IPS-18c (cell line): ENCODE data around the gene INTS6L.

Source experiments
- H3K4me3 ChIP-seq: 2 replicates; pipeline ENCODE4 v1.7.0; 2013; ENCODE audit warnings: low read depth, mild to moderate bottlenecking, low read length, moderate library complexity; ENCODE audit not compliant: insufficient read depth
- H3K9me3 ChIP-seq: one replicate; pipeline ENCODE4 v1.6.1; 2013; ENCODE audit warnings: mild to moderate bottlenecking, low read length, moderate library complexity; ENCODE audit not compliant: control insufficient read depth, insufficient read depth

Gene INTS6L, protein sequence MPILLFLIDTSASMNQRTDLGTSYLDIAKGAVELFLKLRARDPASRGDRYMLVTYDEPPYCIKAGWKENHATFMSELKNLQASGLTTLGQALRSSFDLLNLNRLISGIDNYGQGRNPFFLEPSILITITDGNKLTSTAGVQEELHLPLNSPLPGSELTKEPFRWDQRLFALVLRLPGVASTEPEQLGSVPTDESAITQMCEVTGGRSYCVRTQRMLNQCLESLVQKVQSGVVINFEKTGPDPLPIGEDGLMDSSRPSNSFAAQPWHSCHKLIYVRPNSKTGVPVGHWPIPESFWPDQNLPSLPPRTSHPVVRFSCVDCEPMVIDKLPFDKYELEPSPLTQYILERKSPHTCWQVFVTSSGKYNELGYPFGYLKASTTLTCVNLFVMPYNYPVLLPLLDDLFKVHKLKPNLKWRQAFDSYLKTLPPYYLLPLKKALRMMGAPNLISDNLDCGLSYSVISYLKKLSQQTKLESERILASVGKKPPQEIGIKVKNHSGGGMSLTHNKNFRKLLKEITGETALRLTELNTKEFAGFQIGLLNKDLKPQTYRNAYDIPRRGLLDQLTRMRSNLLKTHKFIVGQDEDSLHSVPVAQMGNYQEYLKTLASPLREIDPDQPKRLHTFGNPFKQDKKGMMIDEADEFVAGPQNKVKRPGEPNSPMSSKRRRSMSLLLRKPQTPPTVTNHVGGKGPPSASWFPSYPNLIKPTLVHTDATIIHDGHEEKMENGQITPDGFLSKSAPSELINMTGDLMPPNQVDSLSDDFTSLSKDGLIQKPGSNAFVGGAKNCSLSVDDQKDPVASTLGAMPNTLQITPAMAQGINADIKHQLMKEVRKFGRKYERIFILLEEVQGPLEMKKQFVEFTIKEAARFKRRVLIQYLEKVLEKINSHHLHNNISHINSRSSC

DNA sequence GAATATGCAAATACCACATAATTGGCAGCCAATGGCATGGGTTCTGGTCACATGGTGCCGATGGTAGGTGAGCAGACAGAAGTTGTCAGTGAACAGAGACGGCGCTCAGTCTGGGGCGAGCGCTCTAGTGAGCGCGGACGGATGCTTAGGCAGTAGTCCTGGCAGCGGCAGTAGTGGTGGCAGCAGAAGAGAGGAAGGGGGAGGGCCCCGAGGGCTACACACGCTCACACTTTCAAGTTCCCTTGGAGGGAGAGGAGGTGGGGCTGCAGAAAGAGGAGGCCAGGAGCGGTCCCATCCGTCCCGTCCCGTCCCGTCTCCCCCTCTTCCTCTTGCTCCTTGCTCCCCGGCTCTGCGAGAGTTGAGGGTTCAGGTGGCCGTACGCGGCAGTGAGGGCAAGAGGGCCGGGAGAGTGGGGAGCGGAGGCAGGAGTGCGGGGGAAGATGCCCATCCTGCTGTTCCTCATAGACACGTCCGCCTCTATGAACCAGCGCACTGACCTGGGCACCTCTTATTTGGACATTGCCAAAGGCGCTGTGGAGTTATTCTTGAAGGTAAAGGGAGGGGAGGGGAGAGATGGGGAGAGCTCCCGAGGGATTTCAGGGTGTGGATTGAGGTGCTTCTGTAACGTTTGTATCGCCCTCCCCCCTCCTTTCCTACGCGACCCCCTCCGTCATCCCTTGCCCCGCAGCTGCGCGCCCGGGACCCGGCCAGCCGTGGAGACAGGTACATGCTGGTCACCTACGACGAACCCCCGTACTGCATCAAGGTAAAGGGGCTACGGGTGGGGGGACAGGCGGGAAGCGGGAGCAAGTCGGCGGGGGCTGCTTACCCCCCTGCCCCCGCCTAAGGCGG lies at the start of gene INTS6L:
INTS6L (plus strand) TSS at position 108 of the 852 bp plus-strand sequence; CDS start at position 441, 333 bp downstream.
- peak within 1 kb of the TSS; percentile 60 for H3K4me3 ChIP-seq
- H3K9me3 ChIP-seq: peaks cover 3% of the 10 kb centered on the region

DNA sequence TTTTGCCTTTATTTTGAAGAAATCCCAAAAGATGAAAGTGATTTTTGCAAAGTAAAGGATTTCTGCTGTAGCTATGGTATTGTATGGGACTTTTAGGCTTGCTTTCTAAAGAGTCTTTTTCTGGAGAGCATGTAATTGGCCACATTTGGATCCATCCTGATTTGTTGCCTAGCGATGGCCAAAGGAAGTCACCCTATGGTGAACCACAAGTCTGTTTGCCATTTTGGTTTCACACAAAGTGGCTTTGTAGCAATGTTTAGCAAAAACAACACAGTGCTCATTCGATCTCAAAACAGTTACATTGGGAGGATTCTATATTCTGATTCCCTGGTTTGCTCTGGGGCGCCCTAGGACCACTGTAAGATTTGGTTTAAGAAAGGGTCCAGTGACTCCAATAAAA lies 44.1 kb upstream of the INTS6L start:
- Histone ChIP-seq H3K9me3 (no peaks in the 10 kb centered on the region), H3K4me3 (no peak overlapping the region)

DNA sequence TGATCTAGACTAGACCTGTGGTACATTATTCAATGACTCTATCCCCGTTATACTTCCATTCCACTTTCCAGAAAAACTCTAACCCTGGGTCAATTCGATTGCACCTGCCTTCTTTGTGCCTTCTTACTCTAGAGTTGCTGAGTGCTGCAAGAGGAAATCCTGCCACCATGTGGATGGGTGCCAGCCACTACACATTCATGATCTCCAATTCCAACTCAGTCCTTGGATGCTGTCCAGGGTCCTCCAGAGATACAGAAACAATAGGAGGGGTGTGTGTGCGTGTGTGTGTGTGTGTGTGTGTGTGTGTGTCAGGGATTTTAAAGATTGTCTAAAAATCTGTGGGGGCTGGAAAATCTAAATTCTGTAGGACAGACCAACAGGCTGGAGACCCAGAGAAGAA lies 42.9 kb upstream of the INTS6L start:
- no peaks in the 10 kb centered on the region for H3K9me3 ChIP-seq
- H3K4me3 ChIP-seq: no peak overlapping the region

DNA sequence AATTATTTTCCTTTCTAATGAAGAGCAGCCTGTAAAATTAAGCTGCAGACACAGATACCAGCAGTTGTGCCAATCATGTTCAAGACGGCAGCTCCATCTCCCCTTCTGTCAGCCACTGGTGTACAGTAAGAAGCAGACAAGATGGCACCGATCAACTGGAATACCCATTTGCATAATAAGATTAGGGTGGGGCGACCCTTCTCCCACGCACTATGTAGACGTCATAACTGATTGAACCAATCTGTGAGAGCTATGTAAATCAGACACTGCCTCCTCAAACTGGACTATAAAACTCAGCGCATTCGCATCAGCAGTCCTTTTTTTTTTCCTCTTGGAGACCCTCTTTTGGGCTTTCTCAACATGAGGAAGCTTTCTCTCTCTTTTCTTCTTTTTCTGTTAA lies 40.4 kb upstream of the INTS6L start:
- Histone ChIP-seq H3K4me3 (no peak overlapping the region; the same call in 1 of the 2 replicates), H3K9me3 (no peaks in the 10 kb centered on the region)

DNA sequence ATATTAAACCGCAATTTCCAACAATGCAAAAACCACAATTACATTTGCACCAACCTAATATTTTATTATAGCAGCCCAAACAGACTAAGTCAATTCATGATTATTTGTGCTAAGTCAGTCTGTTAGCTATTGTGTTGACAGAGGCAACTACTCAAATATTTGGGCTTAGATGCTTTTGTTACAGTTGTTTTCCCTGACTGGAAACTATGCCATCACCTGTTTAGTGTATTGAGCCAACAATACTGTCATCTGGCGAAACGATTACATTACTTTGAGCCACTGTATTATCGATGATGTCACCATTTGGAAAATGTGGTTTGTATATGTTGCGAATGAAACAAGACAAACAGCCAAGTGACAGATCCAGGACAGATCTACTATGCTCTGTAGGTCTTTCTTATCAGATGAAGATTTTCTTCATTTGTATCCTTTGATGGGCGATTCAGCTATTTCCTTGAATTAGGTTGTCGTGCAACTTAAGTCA lies 38.7 kb upstream of the INTS6L start:
- Histone ChIP-seq H3K9me3 (no peaks in the 10 kb centered on the region), H3K4me3 (no peak overlapping the region)

DNA sequence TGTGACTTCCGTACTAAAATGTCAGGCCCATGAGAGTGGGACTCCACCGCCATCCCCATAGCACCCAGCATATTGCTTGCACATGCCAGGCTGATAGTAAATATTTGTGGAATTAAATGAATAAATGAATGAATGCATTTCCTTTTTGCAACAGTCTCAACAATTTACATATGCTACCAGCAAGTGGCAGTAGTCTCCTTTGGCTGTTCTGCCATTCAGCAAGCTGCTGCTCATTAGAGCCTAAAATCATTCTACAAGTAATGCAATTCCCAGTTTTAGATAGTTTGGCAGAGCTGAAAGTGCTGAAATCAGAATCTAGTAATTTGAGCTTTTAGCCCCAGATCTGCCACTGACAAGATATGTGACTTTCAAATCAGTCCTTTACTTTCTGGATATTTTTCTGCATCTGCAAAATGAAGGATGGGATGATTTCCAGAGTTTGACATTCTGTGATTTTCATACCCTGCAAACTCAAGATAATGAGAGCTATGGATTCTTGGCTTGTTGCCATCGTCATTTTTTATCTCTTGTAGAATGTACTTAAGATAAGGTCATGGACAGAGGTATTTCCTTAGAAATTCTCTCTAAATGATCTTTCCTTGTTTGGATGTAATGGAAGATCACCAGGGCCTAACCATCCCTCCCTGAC lies 35.7 kb upstream of the INTS6L start:
- no peaks in the 10 kb centered on the region for H3K9me3 ChIP-seq
- H3K4me3 ChIP-seq: no peak overlapping the region

DNA sequence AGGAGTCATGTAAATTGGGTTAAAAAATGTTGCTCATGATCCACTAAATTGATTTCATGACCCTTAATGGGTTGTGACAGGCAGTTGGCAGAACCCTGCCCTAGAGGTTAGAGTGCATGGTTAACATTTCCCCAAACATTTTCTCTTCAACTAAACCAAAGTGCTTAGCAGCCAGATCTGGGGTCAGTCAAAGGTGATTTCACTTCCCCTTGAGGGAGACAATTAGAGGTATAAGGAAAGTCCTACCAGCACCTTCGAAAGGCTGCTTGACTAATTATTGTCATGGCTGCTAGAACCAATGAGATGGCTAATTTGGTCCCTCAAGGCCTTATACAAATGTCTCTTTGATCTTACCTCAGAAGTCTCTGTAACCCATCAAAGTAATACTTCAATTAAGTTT lies 30.9 kb upstream of the INTS6L start:
- Histone ChIP-seq H3K4me3 (no peak overlapping the region), H3K9me3 (peaks cover 2% of the 10 kb centered on the region)

DNA sequence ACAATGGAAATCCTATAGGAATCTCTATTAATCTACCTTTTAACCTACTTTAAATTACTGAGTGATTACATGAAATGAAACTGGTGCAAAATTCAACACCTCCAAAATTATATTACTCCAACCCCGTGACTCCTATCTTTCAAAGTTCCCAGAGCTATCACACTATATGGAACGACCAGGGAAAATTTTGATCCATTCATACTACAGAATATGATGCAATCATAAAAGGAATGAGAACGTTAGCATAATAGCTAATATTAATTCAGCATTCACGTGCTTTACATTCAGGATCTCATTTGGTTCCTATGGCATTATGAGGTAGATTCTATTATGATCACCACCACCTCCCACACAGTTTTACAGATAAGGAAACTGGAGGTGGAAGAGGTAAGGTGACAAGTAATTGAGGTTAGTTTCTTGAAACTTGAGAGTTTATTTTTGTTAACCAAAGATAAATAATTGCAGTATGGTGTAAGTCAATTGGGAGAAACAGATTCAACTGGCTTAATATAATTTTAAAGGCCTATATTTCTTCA lies 29.4 kb upstream of the INTS6L start:
- Histone ChIP-seq H3K9me3 (peaks cover 2% of the 10 kb centered on the region), H3K4me3 (no peak overlapping the region)

DNA sequence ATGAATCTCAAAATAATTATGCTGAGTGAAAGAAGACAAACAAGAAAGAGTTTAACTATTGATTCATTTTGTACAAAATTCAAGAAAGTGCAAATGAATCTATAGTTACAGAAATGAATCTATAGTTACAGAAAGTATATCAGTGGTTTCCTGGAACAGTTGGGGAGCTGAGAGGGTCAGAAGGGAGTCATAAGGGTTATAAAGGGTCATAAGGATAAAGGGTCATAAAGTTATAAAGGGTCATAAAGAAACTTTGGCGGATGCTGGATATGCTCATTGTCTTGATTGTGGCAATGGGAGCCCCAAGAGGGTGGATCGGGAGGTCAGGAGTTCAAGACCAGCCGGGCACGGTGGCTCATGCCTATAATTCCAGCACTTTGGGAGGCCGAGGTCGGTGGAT lies 26.0 kb upstream of the INTS6L start:
- peaks cover 10% of the 10 kb centered on the region for H3K9me3 ChIP-seq
- no peak overlapping the region for H3K4me3 ChIP-seq

DNA sequence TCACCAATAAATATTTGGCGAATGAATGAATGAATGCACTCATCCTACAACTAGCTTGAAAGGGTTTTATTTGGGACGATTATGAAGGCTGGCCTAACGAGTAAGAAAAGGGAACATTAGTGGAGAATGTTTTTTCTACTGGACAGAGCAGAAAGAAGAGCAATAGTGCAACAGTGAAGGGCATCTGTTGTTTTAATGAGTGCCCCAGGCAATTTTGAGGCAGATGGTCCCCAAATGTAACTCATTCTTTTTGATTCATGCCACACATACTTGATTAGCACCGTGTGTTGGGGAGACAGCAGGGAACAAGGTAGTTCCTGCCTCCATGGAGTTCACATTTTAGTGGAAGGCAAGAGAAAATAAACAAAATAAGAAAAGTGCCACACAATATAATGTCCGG lies 22.7 kb upstream of the INTS6L start:
- peaks cover 7% of the 10 kb centered on the region for H3K9me3 ChIP-seq
- no peak overlapping the region for H3K4me3 ChIP-seq

DNA sequence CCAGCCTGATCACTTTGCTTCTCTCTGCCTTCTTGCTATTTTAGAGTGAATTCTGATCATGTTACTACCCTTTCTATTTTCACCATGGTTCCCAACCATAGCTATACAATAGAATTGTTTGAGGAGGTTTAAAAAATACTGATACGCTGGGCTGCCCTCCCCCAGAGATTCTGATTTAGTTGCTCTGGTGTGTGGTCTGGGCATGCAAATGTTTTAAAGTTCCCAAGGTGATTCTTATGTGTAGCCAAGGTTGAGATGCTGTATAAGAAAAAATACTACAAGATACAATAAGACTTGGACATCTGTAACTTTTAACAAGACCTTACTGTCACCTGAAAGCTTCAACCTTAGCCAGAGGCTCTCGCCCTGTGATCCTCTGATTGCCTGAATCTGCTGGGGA lies 22.2 kb upstream of the INTS6L start:
- Histone ChIP-seq H3K4me3 (no peak overlapping the region), H3K9me3 (peaks cover 7% of the 10 kb centered on the region)

DNA sequence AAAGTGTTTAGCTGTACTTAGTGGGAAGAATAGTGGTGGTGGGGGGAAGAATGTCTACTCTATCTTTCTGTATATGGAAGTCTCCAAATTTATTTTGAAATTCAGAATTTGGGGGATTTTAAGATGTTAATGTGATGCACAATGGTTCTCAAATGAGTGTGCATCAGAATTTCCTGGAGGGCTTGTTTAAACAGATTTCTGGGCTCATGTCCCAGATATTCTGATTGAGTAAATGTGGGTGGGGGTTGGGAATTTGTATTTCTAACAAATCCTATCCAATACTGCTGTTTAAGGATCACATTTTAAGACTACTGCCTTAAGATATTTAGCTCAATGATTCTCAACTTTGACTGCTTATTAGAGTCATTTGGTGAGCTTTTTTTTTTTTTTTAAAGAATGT lies 15.1 kb upstream of the INTS6L start:
- Histone ChIP-seq H3K4me3 (no peak overlapping the region), H3K9me3 (no peaks in the 10 kb centered on the region)

DNA sequence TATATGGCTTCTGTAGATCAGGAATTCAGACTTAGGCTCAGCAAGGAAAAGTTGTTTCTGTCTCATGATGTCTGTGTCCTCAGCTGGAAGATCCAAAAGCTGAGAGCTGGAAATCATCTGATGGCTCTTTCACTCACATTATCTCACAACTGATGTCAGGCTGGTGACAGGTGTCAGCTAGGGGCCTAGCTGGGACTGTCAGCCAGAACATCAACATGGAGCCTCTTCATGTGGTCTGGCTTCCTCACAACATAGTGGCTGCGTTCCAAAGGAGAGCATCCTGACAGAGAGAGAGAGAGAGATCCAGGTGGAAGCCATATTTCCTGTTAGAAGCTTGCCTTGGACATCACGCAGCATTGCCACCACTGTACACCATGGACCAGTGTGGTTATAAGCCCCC lies 10.6 kb upstream of the INTS6L start:
- H3K4me3 ChIP-seq: no peak overlapping the region
- no peaks in the 10 kb centered on the region for H3K9me3 ChIP-seq

DNA sequence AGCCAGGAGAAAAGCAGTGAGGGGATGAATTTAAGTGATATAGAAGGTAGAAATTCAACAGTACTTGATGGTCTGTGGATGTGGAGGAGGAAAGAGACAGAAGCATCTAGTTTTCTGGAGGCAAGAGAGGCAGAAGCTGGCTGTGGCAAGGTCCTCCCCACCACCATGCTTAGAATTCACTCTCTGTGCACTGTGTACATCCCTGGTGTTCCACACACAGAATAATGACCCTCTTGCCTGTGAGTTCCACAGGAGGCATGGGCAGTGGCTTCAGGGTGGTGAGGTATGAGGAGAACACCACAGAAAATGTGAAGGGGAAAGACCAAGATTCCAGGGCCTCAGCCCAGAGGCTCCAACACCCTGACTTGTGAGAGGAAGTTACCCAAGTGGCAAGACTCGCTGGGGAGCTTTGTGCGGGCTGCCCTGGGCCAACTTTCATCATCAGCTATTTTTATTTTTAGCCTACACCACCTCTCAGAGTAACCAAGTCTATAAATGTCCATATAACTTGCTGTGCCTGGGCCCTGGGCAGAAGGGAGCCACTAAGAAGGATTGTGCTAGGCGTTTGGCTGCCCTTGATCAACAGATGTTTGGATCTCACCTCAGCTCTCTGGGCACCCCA lies 7.8 kb upstream of the INTS6L start:
- H3K9me3 ChIP-seq: no peaks in the 10 kb centered on the region
- no peak overlapping the region for H3K4me3 ChIP-seq

DNA sequence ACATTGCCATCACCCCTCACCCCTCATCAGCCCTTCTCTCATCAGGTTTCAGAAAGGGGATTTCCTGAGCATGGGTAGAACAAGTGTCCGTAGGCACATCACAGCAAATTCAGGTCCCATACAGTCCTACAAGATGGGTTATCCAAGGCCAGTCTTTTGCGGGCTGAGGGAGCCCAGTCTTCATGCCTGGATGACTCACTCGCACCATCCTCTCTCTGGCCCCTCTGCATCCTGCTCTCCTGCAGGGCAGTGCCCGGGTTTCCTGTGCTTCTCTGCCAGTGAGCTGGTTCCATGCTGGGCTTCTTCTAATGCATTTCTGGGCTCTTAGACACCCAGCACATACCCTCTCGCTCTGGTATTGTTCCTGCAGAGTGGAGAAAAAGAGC lies 7.3 kb upstream of the INTS6L start:
- Histone ChIP-seq H3K4me3 (no peak overlapping the region), H3K9me3 (no peaks in the 10 kb centered on the region)

DNA sequence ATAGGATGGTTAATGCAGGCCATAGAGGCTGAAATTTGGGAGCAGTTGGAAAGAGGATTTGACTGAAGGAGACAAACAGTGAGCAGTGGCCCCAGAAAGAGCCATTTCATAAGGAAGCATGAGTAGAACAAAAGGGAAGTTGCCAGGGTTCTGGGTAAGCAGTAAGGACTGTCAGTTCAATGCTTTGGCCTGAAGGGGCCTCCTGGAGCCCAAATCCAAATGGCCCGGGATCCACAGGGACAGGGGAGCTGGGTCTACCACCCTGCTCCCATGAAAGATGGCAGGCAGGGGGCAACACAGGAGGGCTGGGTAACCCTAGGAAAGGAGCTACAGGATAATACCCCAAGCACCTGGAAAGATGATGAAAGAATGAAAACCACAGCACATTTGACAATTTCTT lies 4.1 kb upstream of the INTS6L start:
- Histone ChIP-seq H3K4me3 (no peak overlapping the region), H3K9me3 (peaks cover 3% of the 10 kb centered on the region)
